HCT116 (cell line): ENCODE measurements around the gene MAML3. TPM values are rescaled to one million over a fixed set of nuclear protein-coding genes. Genes with fewer than 3 reads are reported as not detected.

Experiments used
- ATAC-seq: fragments of 200-7000 bp; cut with Tn5 transposase; 2 replicates; pipeline ENCODE4 v1.9.1; 2020; ENCODE audit warnings: mild to moderate bottlenecking, moderate library complexity
- BruUV-seq: library from RNA; stranded (reverse); fragments of 400-500 nt; replicated peaks from 2 replicates; lab custom pipeline; 2021; lab: Mats Ljungman, UMichigan
- CTCF ChIA-PET: fragments of 300-600 bp; sonication (Branson Sonifier 250); formaldehyde crosslinking; loops from one replicate; lab custom pipeline; 2021; ENCODE audit warnings: antibody characterized with exemption; lab: Charles Lee
- POLR2A ChIA-PET: fragments of 300-600, 350-600 bp; sonication (Branson Sonifier 250); formaldehyde crosslinking; loops from one replicate; lab custom pipeline; 2021; ENCODE audit warnings: antibody characterized with exemption; lab: Charles Lee
- RAD21 ChIA-PET, 2 experiments: fragments of 300-600 bp; sonication (Branson Sonifier 250); formaldehyde crosslinking; loops; one replicate each; lab custom pipeline; 2023; ENCODE audit warnings: low total read pairs in 2 of 2; ENCODE audit not compliant: uncharacterized antibody in 2 of 2, unreplicated experiment in 2 of 2, low non-redundant PET in 1 of 2; lab: Charles Lee
- DNase-seq: peaks from one replicate; pipeline ENCODE4 v3.0.0-alpha.2; 2010; ENCODE audit warnings: low read depth, low spot score
- H2AFZ ChIP-seq: fragments of 200-600 bp; shearing (Covaris generic), sonication (generic); 2 replicates; pipeline ENCODE4 v1.6.1; 2017; ENCODE audit warnings: low read depth, mixed run types, mixed read lengths, antibody characterized with exemption, low read length; ENCODE audit not compliant: poor library complexity, severe bottlenecking
- H3K27ac ChIP-seq: 2 replicates; pipeline ENCODE4 v1.5.1; 2012; ENCODE audit warnings: low read depth, low read length
- H3K27me3 ChIP-seq: fragments of 200-600 bp; sonication (generic); 2 replicates; pipeline ENCODE4 v1.6.1; 2016; ENCODE audit warnings: mixed run types, low read length, mixed read lengths; ENCODE audit not compliant: insufficient read depth
- H3K36me3 ChIP-seq, 2 experiments: fragments of 200-500 bp in 1 of 2; fragments of 200-600 bp in 1 of 2; sonication (Bioruptor generic) in 1 of 2; sonication (generic) in 1 of 2; 2 replicates each; pipeline versions ENCODE4 v1.5.1 to v1.6.1; 2014 to 2016; ENCODE audit warnings: low read length in 2 of 2, inconsistent platforms in 1 of 2, mixed read lengths in 1 of 2, mixed run types in 1 of 2; ENCODE audit not compliant: insufficient read depth in 2 of 2, control insufficient read depth in 1 of 2
- H3K4me1 ChIP-seq, 2 experiments: fragments of 200-600 bp in 1 of 2; sonication (generic) in 1 of 2; 2 replicates each; pipeline versions ENCODE4 v1.5.1 to v1.6.1; 2012 to 2017; ENCODE audit warnings: low read length in 2 of 2, inconsistent platforms in 1 of 2, mild to moderate bottlenecking in 1 of 2, mixed read lengths in 1 of 2, mixed run types in 1 of 2, moderate library complexity in 1 of 2; ENCODE audit not compliant: insufficient read depth in 2 of 2, control insufficient read depth in 1 of 2
- H3K4me2 ChIP-seq: fragments of 200-600 bp; sonication (generic); 2 replicates; pipeline ENCODE4 v1.6.1; 2017; ENCODE audit warnings: mixed run types, low read length, mixed read lengths
- H3K4me3 ChIP-seq, 2 experiments: fragments of 200-600 bp in 1 of 2; sonication (generic) in 1 of 2; replicated peaks in 1 of 2; 2 replicates each; pipeline ENCODE4 v1.5.1; 2011 to 2016; ENCODE audit warnings: low read length in 2 of 2, control low read depth in 1 of 2, low read depth in 1 of 2, mild to moderate bottlenecking in 1 of 2, mixed read lengths in 1 of 2, mixed run types in 1 of 2
- H3K79me2 ChIP-seq: fragments of 200-600 bp; sonication (generic); 2 replicates; pipeline ENCODE4 v1.6.1; 2017; ENCODE audit warnings: mild to moderate bottlenecking, mixed run types, low read length, moderate library complexity, mixed read lengths; ENCODE audit not compliant: insufficient read depth
- H3K9ac ChIP-seq: fragments of 200-600 bp; sonication (generic); 2 replicates; pipeline ENCODE4 v1.6.1; 2016; ENCODE audit warnings: low read length, mixed read lengths
- H3K9me2 ChIP-seq: fragments of 200-600 bp; sonication (generic), shearing (Covaris generic); 2 replicates; pipeline ENCODE4 v1.6.1; 2017; ENCODE audit warnings: mixed run types, mild to moderate bottlenecking, moderate library complexity; ENCODE audit not compliant: insufficient read depth
- H3K9me3 ChIP-seq, 2 experiments: fragments of 200-500 bp in 1 of 2; fragments of 200-600 bp in 1 of 2; sonication (Bioruptor generic) in 1 of 2; sonication (generic) in 1 of 2; 2 replicates each; pipeline ENCODE4 v1.6.1; 2014 to 2017; ENCODE audit warnings: low read length in 2 of 2, mixed read lengths in 2 of 2, inconsistent platforms in 1 of 2, low read depth in 1 of 2, mild to moderate bottlenecking in 1 of 2, mixed run types in 1 of 2, moderate library complexity in 1 of 2; ENCODE audit not compliant: control insufficient read depth in 1 of 2, insufficient read depth in 1 of 2
- H4K20me1 ChIP-seq: fragments of 200-600 bp; sonication (generic), shearing (Covaris generic); 2 replicates; pipeline ENCODE4 v1.6.1; 2017; ENCODE audit warnings: mixed run types, mild to moderate bottlenecking, moderate library complexity; ENCODE audit not compliant: insufficient read depth
- ELF1 ChIP-seq: IDR thresholded peaks from 2 replicates; pipeline ENCODE4 v1.6.1; 2012; ENCODE audit warnings: low read depth, borderline replicate concordance
- JUND ChIP-seq: IDR thresholded peaks from 2 replicates; pipeline ENCODE4 v1.6.1; 2012
- SIN3A ChIP-seq: IDR thresholded peaks from 2 replicates; pipeline ENCODE4 v1.6.1; 2012; ENCODE audit warnings: low read depth
- SP1 ChIP-seq: IDR thresholded peaks from 2 replicates; pipeline ENCODE4 v1.6.1; 2012; ENCODE audit warnings: low read depth
- intact Hi-C: fragments of 100-400 bp; cut with micrococcal nuclease; formaldehyde crosslinking; loops from 2 replicates; pipeline ENCODE4 v1.10.0; 2022
- total RNA-seq: library from RNA; stranded (reverse); gene quantifications from one replicate; pipeline ENCODE4 v1.2.1, GENCODE V29; 2021; ENCODE audit not compliant: unreplicated experiment
- TF ChIP-seq, protein P1 (sequence below): IDR thresholded peaks from 2 replicates; pipeline ENCODE4 v1.6.1; 2012; ENCODE audit warnings: low read depth

The MAML3 gene
- total RNA-seq, 1 experiment from 2014 or later = 3.1 TPM

DNA sequence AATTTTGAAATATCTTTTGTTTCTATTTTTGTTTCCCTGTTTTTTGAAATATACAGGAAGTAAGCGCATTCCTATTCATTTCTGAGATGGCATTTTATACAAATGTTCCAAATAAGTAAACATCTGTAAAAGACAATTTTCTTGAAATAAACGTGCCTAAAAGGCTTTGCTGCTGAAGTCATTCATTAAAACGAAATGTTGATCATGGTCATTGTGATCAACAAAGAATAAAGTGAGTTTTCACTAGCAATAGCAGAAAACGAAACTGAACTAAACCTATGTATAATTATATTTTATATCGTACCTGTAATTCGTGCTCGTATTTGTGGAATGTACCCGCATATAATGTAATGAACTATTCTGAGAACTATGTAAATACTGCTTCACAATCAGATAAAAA, 267.2 kb downstream of the MAML3 start:
- ChIA-PET POLR2A (no interaction called here), CTCF (no interaction called here), RAD21 (no interaction called here)
- TF ChIP-seq SIN3A = no peak
- TF ChIP-seq JUND = no peak
- no peak for TF ChIP-seq SP1
- TF ChIP-seq ELF1 = no peak
- Histone ChIP-seq H3K36me3 (no peaks in the 10 kb centered on the region), H4K20me1 (no peaks in the 10 kb centered on the region), H2AFZ (no peak overlapping the region), H3K27ac (no peak overlapping the region), H3K4me1 (no peaks in the 10 kb centered on the region), H3K27me3 (no peaks in the 10 kb centered on the region), H3K4me2 (no peak overlapping the region), H3K9ac (no peak overlapping the region), H3K79me2 (no peaks in the 10 kb centered on the region), H3K9me3 (no peaks in the 10 kb centered on the region), H3K4me3 (no peak overlapping the region), H3K9me2 (no peaks in the 10 kb centered on the region)
- DNase-seq = no peak
- ATAC-seq = no peak
- intact Hi-C loops = no loop called here
- BruUV-seq = no TSS peak

DNA sequence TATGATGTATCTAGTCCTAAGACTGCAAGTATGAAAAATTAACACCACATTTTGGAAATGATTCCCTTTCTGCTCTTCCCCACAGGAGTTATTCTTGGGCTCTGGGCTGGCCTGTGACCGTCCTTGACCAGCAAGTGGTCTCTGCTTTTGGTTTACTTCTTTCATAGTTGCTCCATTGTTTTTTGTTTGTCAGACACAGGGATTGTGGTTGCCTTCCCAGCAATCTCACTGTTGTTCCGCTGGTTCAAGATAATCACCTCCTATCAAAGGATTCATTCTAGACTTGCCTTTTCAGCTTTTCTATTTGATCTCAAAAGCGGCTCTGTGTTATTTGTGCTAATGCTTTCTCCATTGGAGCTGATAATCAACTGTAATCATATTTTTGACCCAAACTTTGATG, 269.5 kb downstream of the MAML3 start:
- no peak for ATAC-seq

More for the DNA sequence above, 269.5 kb downstream of the MAML3 start:
- POLR2A ChIA-PET = no interaction called here
- BruUV-seq = no TSS peak
- RAD21 ChIA-PET = no interaction called here
- DNase-seq = no peak
- H2AFZ ChIP-seq = no peak overlapping the region
- H3K79me2 ChIP-seq = no peaks in the 10 kb centered on the region
- TF ChIP-seq, protein P1, sequence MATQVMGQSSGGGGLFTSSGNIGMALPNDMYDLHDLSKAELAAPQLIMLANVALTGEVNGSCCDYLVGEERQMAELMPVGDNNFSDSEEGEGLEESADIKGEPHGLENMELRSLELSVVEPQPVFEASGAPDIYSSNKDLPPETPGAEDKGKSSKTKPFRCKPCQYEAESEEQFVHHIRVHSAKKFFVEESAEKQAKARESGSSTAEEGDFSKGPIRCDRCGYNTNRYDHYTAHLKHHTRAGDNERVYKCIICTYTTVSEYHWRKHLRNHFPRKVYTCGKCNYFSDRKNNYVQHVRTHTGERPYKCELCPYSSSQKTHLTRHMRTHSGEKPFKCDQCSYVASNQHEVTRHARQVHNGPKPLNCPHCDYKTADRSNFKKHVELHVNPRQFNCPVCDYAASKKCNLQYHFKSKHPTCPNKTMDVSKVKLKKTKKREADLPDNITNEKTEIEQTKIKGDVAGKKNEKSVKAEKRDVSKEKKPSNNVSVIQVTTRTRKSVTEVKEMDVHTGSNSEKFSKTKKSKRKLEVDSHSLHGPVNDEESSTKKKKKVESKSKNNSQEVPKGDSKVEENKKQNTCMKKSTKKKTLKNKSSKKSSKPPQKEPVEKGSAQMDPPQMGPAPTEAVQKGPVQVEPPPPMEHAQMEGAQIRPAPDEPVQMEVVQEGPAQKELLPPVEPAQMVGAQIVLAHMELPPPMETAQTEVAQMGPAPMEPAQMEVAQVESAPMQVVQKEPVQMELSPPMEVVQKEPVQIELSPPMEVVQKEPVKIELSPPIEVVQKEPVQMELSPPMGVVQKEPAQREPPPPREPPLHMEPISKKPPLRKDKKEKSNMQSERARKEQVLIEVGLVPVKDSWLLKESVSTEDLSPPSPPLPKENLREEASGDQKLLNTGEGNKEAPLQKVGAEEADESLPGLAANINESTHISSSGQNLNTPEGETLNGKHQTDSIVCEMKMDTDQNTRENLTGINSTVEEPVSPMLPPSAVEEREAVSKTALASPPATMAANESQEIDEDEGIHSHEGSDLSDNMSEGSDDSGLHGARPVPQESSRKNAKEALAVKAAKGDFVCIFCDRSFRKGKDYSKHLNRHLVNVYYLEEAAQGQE = no peak
- H3K27ac ChIP-seq = no peak overlapping the region
- H3K4me2 ChIP-seq = no peak overlapping the region
- H3K36me3 ChIP-seq = no peaks in the 10 kb centered on the region
- no peaks in the 10 kb centered on the region for H3K9me2 ChIP-seq
- H3K4me3 ChIP-seq = no peak overlapping the region
- no peaks in the 10 kb centered on the region for H3K27me3 ChIP-seq
- no peaks in the 10 kb centered on the region for H3K9me3 ChIP-seq
- H4K20me1 ChIP-seq = no peaks in the 10 kb centered on the region
- no peaks in the 10 kb centered on the region for H3K4me1 ChIP-seq
- CTCF ChIA-PET = no interaction called here
- H3K9ac ChIP-seq = no peak overlapping the region
- intact Hi-C loops = no loop called here
